ENCODE data around the gene GTPBP4. TPM values are rescaled to one million over a fixed set of nuclear protein-coding genes. Genes with fewer than 3 reads are reported as not detected.

GTPBP4 gene
- total RNA-seq, 4 donors from 2014 or later: 14.4 to 37.2 (median 28.5) TPM

DNA sequence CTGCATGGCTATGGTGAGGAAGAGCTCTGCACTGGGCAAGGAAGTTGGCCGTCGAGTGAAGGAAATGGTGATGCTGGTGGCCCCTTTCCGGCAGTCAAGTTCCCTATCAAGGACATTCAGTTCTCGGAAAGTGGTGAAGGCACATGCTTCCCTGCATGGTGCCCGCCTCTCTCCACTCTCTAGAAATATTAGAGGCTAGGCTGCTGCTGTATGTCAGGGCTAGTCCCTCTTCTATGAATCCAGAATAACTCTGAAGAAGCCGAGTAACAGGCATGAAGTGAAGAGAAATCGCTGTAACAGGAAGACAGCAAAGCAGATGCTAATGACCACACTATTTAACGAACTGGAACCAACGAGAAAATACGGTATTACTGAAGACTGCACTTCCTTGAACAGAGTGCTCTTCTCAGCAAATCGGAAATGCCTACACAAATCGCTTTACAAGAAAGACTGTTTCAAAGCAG, 55.3 kb downstream of the GTPBP4 start:
- Histone ChIP-seq H3K27ac (peak overlapping the region; percentile 64), H3K9me3 (no peaks in the 10 kb centered on the region), H3K36me3 (peaks cover 39% of the 10 kb centered on the region), H3K4me3 (no peak overlapping the region), H3K27me3 (no peaks in the 10 kb centered on the region), H3K4me1 (peaks cover 28% of the 10 kb centered on the region)
- 70% methylated on average over 12 of the region's 12 CpGs for WGBS
- no peak for DNase-seq (ENCODE audit: low spot score in 2 of 2)
- no peak for TF ChIP-seq EP300 (IDR thresholded peaks at IDR 0.05)
- TF ChIP-seq POLR2AphosphoS5 (IDR thresholded peaks at IDR 0.05): no peak
- peak in 1 of 2 donors; percentile 18 for TF ChIP-seq POLR2A (IDR thresholded peaks at IDR 0.05)
- TF ChIP-seq, protein P1, sequence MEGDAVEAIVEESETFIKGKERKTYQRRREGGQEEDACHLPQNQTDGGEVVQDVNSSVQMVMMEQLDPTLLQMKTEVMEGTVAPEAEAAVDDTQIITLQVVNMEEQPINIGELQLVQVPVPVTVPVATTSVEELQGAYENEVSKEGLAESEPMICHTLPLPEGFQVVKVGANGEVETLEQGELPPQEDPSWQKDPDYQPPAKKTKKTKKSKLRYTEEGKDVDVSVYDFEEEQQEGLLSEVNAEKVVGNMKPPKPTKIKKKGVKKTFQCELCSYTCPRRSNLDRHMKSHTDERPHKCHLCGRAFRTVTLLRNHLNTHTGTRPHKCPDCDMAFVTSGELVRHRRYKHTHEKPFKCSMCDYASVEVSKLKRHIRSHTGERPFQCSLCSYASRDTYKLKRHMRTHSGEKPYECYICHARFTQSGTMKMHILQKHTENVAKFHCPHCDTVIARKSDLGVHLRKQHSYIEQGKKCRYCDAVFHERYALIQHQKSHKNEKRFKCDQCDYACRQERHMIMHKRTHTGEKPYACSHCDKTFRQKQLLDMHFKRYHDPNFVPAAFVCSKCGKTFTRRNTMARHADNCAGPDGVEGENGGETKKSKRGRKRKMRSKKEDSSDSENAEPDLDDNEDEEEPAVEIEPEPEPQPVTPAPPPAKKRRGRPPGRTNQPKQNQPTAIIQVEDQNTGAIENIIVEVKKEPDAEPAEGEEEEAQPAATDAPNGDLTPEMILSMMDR (IDR thresholded peaks at IDR 0.05): no peak

DNA sequence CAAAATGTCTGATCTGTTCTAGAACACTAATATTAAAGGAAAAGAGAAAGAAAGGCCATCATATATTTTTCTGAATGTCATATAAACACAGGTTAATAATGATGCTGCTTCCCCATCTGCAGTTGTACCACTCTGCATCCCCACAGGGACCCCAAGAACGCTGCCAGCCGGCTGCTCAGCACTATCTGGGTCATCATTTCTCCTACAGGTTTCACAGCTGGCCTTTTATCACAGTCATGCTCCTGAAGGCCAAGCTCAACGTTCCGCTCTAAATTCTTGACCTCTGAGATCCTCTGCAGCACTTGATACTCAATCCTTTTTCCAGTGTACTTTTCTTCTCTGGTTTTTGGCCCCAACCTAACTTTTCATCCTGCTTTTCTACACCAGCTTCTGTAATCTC, 55.9 kb downstream of the GTPBP4 start:
- no peak for DNase-seq (ENCODE audit: low spot score in 2 of 2)
- H3K27me3 ChIP-seq: no peaks in the 10 kb centered on the region
- H3K36me3 ChIP-seq: peaks cover 34% of the 10 kb centered on the region
- TF ChIP-seq POLR2AphosphoS5 (IDR thresholded peaks at IDR 0.05) (no peak), EP300 (IDR thresholded peaks at IDR 0.05) (no peak), POLR2A (IDR thresholded peaks at IDR 0.05) (no peak)
- TF ChIP-seq, protein P1 (IDR thresholded peaks at IDR 0.05): no peak
- no peaks in the 10 kb centered on the region for H3K9me3 ChIP-seq
- WGBS: 69% methylated on average over 4 of the region's 4 CpGs
- peaks cover 28% of the 10 kb centered on the region for H3K4me1 ChIP-seq
- H3K27ac ChIP-seq: peak overlapping the region; percentile 64
- H3K4me3 ChIP-seq: peak overlapping the region; percentile 5

DNA sequence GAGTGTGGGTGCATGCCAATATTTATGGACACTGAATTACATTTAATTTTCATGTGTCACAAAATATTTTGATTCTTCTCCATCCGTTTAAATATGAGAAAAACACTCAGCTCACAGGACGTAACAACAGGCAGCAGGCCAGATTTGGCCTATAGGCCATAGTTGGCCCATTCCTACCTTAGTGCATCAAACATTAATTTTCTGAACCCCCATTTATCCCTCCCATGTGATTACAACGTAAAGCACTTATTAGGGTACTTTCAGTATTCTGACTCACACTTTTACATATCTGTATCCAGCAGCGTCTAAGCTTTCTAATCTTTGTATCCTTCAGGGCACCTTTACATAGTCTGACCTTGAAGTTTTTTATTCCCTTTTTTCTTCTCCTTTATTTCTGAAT, 56.7 kb downstream of the GTPBP4 start:
- Histone ChIP-seq H3K27ac (peak overlapping the region; percentile 64), H3K4me3 (no peak overlapping the region), H3K27me3 (no peaks in the 10 kb centered on the region), H3K36me3 (peaks cover 29% of the 10 kb centered on the region), H3K9me3 (no peaks in the 10 kb centered on the region), H3K4me1 (peaks cover 32% of the 10 kb centered on the region)
- WGBS: 75% methylated on average over 4 of the region's 4 CpGs
- TF ChIP-seq, protein P1 (IDR thresholded peaks at IDR 0.05): no peak
- TF ChIP-seq POLR2A (IDR thresholded peaks at IDR 0.05) (no peak), POLR2AphosphoS5 (IDR thresholded peaks at IDR 0.05) (no peak), EP300 (IDR thresholded peaks at IDR 0.05) (no peak)
- no peak for DNase-seq (ENCODE audit: low spot score in 2 of 2)

DNA sequence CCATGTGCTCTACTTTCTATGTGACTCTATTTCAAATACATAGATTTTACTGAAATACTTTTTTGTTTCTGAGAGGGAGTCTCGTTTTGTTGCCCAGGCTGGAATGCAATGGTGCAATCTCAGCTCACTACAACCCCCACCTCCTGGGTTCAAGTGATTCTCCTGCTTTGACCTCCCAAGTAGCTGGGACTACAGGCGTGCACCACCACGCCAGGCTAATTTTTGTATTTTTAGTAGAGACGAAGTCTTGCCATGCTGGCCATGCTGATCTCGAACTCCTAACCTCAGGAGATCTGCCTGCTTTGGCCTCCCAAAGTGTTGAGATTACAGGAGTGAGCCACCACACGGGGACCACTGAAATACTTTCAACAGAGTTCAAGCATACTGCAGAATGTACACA, 57.2 kb downstream of the GTPBP4 start:
- peaks cover 36% of the 10 kb centered on the region for H3K4me1 ChIP-seq
- no peak overlapping the region for H3K4me3 ChIP-seq
- no peaks in the 10 kb centered on the region for H3K9me3 ChIP-seq
- H3K27ac ChIP-seq: peak overlapping the region; percentile 64
- H3K36me3 ChIP-seq: peaks cover 24% of the 10 kb centered on the region
- H3K27me3 ChIP-seq: no peaks in the 10 kb centered on the region
- DNase-seq (ENCODE audit: low spot score in 2 of 2): no peak
- WGBS: 75% methylated on average over 6 of the region's 6 CpGs
- no peak for TF ChIP-seq POLR2AphosphoS5 (IDR thresholded peaks at IDR 0.05)
- TF ChIP-seq, protein P1 (IDR thresholded peaks at IDR 0.05): no peak
- no peak for TF ChIP-seq EP300 (IDR thresholded peaks at IDR 0.05)
- no peak for TF ChIP-seq POLR2A (IDR thresholded peaks at IDR 0.05)

DNA sequence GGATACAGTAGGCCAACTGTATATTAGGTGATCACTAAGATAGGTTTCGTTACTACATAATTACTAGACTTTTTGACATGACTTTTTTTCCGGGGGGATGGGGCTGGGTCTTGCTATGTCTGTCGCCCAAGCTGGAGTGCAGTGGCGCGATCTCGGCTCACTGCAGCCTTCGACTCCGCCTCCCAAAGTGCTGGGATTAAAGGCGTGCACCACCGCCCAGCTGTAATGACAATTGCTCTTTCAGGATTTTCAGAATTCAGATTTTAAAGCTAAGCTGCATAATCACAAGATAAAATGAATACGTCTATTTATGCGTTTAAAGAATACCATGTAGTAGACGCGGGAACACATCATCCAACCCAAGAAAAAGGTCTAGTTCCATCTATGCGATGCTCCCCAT, 59.7 kb downstream of the GTPBP4 start:
- H3K4me3 ChIP-seq: peak overlapping the region; percentile 70
- no peak for DNase-seq (ENCODE audit: low spot score in 2 of 2)
- H3K36me3 ChIP-seq: peaks cover 6% of the 10 kb centered on the region
- TF ChIP-seq POLR2AphosphoS5 (IDR thresholded peaks at IDR 0.05) (no peak), POLR2A (IDR thresholded peaks at IDR 0.05) (no peak), EP300 (IDR thresholded peaks at IDR 0.05) (no peak)
- TF ChIP-seq, protein P1 (IDR thresholded peaks at IDR 0.05): no peak
- H3K4me1 ChIP-seq: peaks cover 49% of the 10 kb centered on the region
- WGBS: 4% methylated on average over 15 of the region's 15 CpGs
- no peaks in the 10 kb centered on the region for H3K9me3 ChIP-seq
- peak overlapping the region; percentile 97 for H3K27ac ChIP-seq
- H3K27me3 ChIP-seq: no peaks in the 10 kb centered on the region
